NOMO-1 treated with DMSO at 0.1 percent for 48 hours (cell line): Measurements from ENCODE around the gene HTRA2.
A peak's percentile ranks its signal among the peaks of the same experiment; 100 is the strongest.

ENCODE experiments used
- DNase-seq: peaks from one replicate; lab custom pipeline; 2025; ENCODE audit not compliant: unreplicated experiment; lab: John Stamatoyannopoulos, UW

HTRA2 gene

GRCh38 chr2:74499940-74500577 is 29.7 kb upstream of the HTRA2 start:
- no peak for DNase-seq

DNA sequence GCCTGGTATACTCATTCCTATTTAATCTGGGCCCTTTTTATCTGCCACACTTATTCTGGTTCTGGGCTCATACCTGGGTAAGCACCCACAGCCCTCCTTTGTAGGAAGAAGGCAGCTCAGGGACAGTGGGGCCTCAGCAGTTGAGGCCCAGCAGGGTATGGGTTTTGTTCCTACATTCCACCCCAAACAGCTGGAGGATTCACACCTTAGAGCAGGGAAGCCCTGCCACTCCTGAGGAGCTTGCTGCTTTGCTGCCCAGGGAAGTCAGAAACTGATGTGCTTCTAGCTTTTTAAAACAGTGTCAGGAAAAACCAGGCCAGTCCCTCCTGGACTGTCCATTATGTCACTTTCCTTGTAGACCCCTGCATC is 29.2 kb upstream of the HTRA2 start:
- DNase-seq, result no peak

DNA sequence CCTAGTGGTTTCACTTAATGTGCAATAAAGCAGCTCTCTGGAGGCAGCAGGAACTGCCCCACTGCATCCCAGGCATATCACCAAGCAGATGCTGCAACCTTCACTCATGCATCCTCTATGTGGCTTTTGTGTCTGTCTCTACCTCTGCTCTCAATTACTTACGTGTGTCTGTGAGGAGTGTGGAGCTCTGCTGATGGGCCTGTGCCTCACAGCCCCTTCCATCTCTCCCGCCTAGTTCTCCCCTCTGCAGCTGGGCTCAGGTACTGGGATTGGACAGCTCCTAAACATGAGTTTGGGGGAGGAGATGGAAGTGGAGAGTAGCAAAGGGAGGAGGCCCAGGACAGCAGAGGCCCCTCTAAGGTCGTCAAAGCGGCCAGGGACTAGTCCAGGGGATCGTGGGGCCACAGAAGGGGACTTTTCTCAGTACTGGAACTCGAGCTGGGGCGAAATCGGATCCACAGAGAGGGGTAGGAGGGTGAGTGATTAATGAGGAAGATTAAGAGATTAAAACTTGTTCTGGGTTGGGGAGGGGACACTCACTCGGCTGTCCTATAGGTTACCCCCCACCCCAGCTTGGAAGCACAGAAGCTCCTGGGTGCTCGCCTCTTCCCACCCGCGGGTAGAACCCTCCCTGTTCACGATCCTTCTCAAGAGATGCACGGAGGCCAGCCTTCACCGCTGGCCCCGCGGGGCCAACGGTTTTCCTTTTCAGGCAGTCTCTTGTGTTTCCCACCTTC is 28.2 kb upstream of the HTRA2 start:
- no peak for DNase-seq

GRCh38 chr2:74502147-74502719 is 27.5 kb upstream of the HTRA2 start:
- DNase-seq, result peak; percentile 10

DNA sequence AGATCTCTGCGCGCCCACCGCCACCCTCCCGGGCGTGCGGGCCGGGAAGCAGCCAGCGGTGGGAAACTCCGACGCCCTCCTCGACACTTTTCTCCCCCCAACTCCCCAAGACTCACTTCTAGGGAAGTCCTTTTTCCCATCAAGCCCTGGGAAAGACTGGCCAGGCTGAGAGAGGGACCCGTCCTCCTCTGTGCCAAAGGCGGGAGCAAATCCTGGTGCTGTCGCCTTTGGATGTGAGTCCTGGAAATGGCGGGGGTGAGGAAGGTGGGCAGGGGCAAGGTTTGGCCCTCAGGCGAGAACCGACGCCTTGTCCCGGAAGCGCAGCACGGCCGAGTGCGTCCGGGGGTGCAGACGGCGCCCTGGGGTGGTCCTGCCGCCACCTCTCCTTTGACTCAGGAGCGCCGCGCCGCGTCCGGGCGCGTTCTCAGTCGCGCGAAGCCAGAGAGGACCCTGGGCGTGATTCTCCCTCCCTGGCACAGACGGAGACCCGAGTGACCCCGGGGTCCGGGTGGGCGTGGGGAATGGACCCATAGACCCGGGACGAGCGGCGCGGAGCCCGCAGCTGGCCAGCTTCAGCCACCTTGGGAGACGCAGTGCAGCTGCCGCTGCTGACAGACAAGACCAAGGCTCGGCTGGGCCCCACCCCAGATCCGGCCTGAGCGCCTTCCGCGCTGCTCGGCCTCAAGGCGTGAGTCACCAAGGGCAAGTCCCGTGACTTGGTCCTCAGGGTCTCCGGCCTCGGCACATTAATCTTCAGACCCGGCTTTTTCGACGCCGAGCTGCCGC is 26.8 kb upstream of the HTRA2 start:
- peak; percentile 70 for DNase-seq

- no peak for DNase-seq
Observed at GRCh38 chr2:74503506-74504475, 25.9 kb upstream of the HTRA2 start.

GRCh38 chr2:74504591-74504990 is 25.1 kb upstream of the HTRA2 start:
- no peak for DNase-seq

DNA sequence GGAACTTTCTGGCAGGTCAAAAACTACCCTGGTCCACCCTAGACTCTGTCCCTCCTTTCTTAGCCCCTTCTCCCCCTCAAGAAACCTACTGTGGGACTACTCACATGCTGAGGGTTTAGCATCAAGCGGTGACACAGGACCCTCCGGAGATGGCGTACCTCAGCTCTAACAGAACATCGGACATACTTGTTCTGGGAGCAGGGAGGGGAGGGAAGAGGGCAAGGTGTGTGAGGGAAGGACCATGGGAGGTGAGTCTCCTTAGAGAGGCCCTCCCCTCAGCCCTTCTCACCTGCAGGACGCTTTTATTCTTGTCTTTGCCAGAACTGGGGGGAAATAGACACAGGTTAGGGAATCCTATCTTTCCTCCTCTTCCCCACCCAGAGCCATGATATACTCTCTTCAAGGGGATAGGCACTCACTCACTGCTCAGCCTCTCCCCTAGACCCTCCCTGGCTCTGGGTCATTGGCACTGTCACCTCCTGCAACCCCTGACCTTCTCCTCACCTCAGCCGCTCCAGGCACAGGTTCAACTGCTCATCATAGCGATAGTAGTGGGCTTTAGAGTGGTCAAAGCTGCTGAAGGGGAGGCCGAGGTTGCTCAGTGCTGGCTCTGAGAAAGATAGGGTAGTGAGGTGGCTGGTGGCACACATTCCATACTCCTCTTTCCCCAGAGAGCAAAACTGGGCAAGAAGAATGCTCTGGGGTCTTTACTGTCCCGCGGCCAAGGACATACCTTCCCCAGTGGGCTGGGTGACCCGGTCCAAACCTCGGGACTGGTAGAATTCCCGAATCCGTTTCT is 24.1 kb upstream of the HTRA2 start:
- no peak for DNase-seq

GRCh38 chr2:74507145-74507925 is 22.4 kb upstream of the HTRA2 start, which contains the start of gene PCGF1:
Gene PCGF1 (minus strand): TSS chr2:74507695. CDS start chr2:74507668, 27 bp downstream.
- peak; percentile 93 for DNase-seq

- no peak for DNase-seq
Observed at GRCh38 chr2:74507926-74508520, 21.7 kb upstream of the HTRA2 start.

- no peak for DNase-seq
Observed at GRCh38 chr2:74510272-74510671, 19.5 kb upstream of the HTRA2 start.

DNA sequence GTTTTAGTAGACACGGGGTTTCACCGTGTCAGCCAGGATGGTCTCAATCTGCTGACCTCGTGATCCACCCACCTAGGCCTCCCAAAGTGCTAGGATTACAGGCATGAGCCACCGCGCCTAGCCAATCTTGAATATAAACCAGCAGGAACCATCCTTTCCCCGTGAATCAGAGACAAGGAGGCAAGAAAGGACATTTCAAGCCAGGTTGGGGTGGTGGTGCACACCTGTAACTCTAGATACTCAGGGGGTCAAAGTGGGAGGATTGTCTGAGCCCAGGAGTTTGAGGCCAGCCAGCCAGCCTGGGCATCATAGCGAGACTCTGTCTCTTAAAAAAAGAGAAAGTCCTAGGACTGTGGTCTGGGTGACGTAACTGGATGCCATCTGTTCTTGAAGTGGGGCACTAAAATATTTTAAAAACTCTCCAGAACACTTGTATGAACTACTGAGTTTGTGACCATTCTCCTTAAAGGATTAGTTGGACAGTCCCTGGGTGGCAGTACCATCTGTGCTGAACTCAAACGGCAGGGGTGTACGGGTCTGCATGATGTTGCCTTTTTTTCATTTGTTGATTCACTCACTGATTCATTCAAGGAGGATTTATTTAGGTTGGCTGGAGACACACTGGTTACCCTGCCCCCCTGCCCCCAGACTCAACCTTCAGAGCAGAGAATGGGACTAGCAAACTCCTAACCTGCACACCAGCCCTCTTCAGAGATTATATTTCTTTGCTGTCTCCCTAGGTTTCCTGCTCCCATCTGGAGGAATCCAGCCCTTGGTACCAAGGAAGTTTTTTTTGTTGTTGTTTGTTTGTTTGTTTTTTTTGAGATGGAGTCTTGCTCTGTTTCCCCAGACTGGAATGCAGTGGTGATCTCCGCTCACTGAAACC is 18.4 kb upstream of the HTRA2 start:
- no peak for DNase-seq

- no peak for DNase-seq
Observed at GRCh38 chr2:74512744-74513604, 16.8 kb upstream of the HTRA2 start.

GRCh38 chr2:74513605-74514367 is 15.9 kb upstream of the HTRA2 start:
- no peak for DNase-seq

GRCh38 chr2:74514368-74515270 is 15.1 kb upstream of the HTRA2 start, which contains the start of gene TLX2:
Gene TLX2 (plus strand): TSS chr2:74514450. CDS start chr2:74514807, 357 bp downstream.
- DNase-seq, result no peak
